Suppressor macrophage treated with lipopolysaccharide for 4 hours (primary cell): Measurements from ENCODE around the gene CDC25B.

Source experiments
- DNase-seq: peaks from one replicate; pipeline ENCODE4 v3.0.0-alpha.2; 2020

Gene CDC25B

GRCh38 chr20:3765171-3765882, 30.8 kb upstream of the CDC25B start:
- DNase-seq, result peak; percentile 63

- DNase-seq, result peak; percentile 30
Measured at GRCh38 chr20:3766422-3767109, 29.5 kb upstream of the CDC25B start.

GRCh38 chr20:3767110-3767426, 29.0 kb upstream of the CDC25B start:
- DNase-seq, result no peak

GRCh38 chr20:3767427-3768341, 28.4 kb upstream of the CDC25B start, which contains the start of gene ADISSP:
Gene ADISSP (minus strand): TSS chr20:3767753. CDS start chr20:3760100, 7,653 bp downstream.
- peak; percentile 99 for DNase-seq

GRCh38 chr20:3768342-3769130, 27.6 kb upstream of the CDC25B start:
- DNase-seq, result peak; percentile 54

GRCh38 chr20:3771552-3772058, 24.5 kb upstream of the CDC25B start:
- DNase-seq, result no peak

GRCh38 chr20:3775457-3776108, 20.5 kb upstream of the CDC25B start:
- DNase-seq, result peak; percentile 62

GRCh38 chr20:3777381-3777715, 18.8 kb upstream of the CDC25B start:
- no peak for DNase-seq

- peak; percentile 57 for DNase-seq
Measured at GRCh38 chr20:3777716-3778629, 18.1 kb upstream of the CDC25B start.

GRCh38 chr20:3778976-3779375, 17.1 kb upstream of the CDC25B start:
- no peak for DNase-seq

- DNase-seq, result peak; percentile 91
Measured at GRCh38 chr20:3781153-3781910, 14.8 kb upstream of the CDC25B start, which contains the start of gene SPEF1. Gene SPEF1 (minus strand): TSS chr20:3781448. CDS start chr20:3781287, 161 bp downstream.

- DNase-seq, result no peak
Measured at GRCh38 chr20:3782597-3782996, 13.5 kb upstream of the CDC25B start.

GRCh38 chr20:3783068-3783489, 13.0 kb upstream of the CDC25B start:
- no peak for DNase-seq

GRCh38 chr20:3783511-3784195, 12.5 kb upstream of the CDC25B start:
- DNase-seq, result no peak

GRCh38 chr20:3784216-3784853, 11.8 kb upstream of the CDC25B start:
- DNase-seq, result no peak

GRCh38 chr20:3784863-3785239, 11.3 kb upstream of the CDC25B start:
- no peak for DNase-seq

GRCh38 chr20:3785240-3786125, 10.6 kb upstream of the CDC25B start:
- DNase-seq, result no peak

GRCh38 chr20:3786126-3786484, 10.0 kb upstream of the CDC25B start:
- DNase-seq, result peak; percentile 56
